ENCODE data around the gene IQSEC1. TPM values are rescaled to one million over a fixed set of nuclear protein-coding genes. Genes with fewer than 3 reads are reported as not detected.

The IQSEC1 gene
- total and polyA plus RNA-seq, 2 donors = 9.4 to 21.9 TPM

GRCh38 chr3:12986521-12986920 lies 86.7 kb downstream of the IQSEC1 start:
- Histone ChIP-seq H3K4me1 (ENCODE audit: control insufficient read depth in 2 of 2, insufficient read depth in 2 of 2, low read length in 2 of 2) (peaks cover 24 to 35% of the 10 kb centered on the region in 2 donors), H3K36me3 (ENCODE audit: control insufficient read depth in 2 of 2, insufficient read depth in 2 of 2, low read length in 1 of 2) (no peaks in the 10 kb centered on the region), H3K9me3 (ENCODE audit: control insufficient read depth in 2 of 2, insufficient read depth in 1 of 2, low read length in 1 of 2) (peaks cover 0 to 3% of the 10 kb centered on the region in 2 donors), H3K27me3 (ENCODE audit: control insufficient read depth in 2 of 2, insufficient read depth in 1 of 2, low read length in 1 of 2) (peaks cover 0 to 3% of the 10 kb centered on the region in 2 donors), H3K4me3 (ENCODE audit: low read length in 2 of 2) (no peak overlapping the region), H3K27ac (ENCODE audit: low read depth in 1 of 2, low read length in 1 of 2) (no peak overlapping the region)
- WGBS = 98% methylated on average over 11 of the region's 11 CpGs
- DNase-seq (ENCODE audit: low read depth in 6 of 9, low spot score in 9 of 9) = no peak

- Histone ChIP-seq H3K27ac (ENCODE audit: low read depth in 1 of 2, low read length in 1 of 2) (no peak overlapping the region), H3K4me3 (ENCODE audit: low read length in 2 of 2) (no peak overlapping the region), H3K36me3 (ENCODE audit: control insufficient read depth in 2 of 2, insufficient read depth in 2 of 2, low read length in 1 of 2) (no peaks in the 10 kb centered on the region), H3K9me3 (ENCODE audit: control insufficient read depth in 2 of 2, insufficient read depth in 1 of 2, low read length in 1 of 2) (peaks cover 0 to 3% of the 10 kb centered on the region in 2 donors), H3K27me3 (ENCODE audit: control insufficient read depth in 2 of 2, insufficient read depth in 1 of 2, low read length in 1 of 2) (no peaks in the 10 kb centered on the region), H3K4me1 (ENCODE audit: control insufficient read depth in 2 of 2, insufficient read depth in 2 of 2, low read length in 2 of 2) (peaks cover 24 to 38% of the 10 kb centered on the region in 2 donors)
- over 99% methylated on average over 8 of the region's 8 CpGs for WGBS
- no peak for DNase-seq (ENCODE audit: low read depth in 6 of 9, low spot score in 9 of 9)
Observed at GRCh38 chr3:12986031-12986430, 87.2 kb downstream of the IQSEC1 start.

GRCh38 chr3:12985148-12985547 lies 88.1 kb downstream of the IQSEC1 start:
- no peaks in the 10 kb centered on the region for H3K36me3 ChIP-seq (ENCODE audit: control insufficient read depth in 2 of 2, insufficient read depth in 2 of 2, low read length in 1 of 2)
- peaks cover 24 to 38% of the 10 kb centered on the region in 2 donors for H3K4me1 ChIP-seq (ENCODE audit: control insufficient read depth in 2 of 2, insufficient read depth in 2 of 2, low read length in 2 of 2)
- DNase-seq (ENCODE audit: low read depth in 6 of 9, low spot score in 9 of 9) = no peak
- H3K27me3 ChIP-seq (ENCODE audit: control insufficient read depth in 2 of 2, insufficient read depth in 1 of 2, low read length in 1 of 2) = no peaks in the 10 kb centered on the region
- H3K4me3 ChIP-seq (ENCODE audit: low read length in 2 of 2) = no peak overlapping the region
- no peak overlapping the region for H3K27ac ChIP-seq (ENCODE audit: low read depth in 1 of 2, low read length in 1 of 2)
- H3K9me3 ChIP-seq (ENCODE audit: control insufficient read depth in 2 of 2, insufficient read depth in 1 of 2, low read length in 1 of 2) = peaks cover 0 to 3% of the 10 kb centered on the region in 2 donors
- 98% methylated on average over 6 of the region's 6 CpGs for WGBS

DNA sequence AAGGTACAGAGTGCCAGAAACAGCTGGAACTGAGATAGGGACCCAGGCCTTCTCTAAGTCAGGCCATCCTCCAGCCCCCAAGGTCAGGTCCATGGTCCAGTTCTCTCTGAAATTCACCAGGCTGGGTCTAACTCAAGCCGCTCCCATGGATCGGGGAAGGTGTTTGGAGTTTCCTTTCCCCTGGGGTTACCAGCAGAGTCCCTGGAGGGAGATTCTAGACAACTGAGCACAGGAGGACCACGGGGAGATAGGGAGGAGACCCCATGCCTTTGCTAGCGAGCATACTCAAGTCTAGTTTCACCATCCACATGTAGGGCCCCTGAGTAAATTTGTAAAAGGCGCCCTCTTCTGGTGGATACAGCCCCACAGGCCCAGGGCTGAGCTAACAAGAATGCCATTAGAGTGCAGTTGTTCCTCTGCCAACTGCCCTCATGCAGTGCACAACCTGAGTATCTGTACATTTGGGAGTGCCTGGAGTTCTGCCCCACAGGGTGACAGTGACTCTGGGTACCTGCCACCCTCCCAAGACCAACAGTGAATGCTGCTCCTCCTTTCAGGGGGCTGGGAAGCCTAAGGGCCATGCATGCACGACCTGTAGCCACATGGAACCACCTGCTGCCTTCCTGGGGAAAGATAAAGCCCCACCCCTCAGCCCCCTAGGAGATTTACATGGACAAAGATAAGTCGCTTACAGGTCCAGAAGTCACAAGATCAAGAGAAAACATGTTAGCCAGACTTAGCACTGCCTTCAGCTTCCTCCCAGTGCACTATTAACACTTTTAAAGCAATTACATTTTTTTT lies 89.0 kb downstream of the IQSEC1 start:
- no peak overlapping the region for H3K4me3 ChIP-seq (ENCODE audit: low read length in 2 of 2)
- no peaks in the 10 kb centered on the region for H3K36me3 ChIP-seq (ENCODE audit: control insufficient read depth in 2 of 2, insufficient read depth in 2 of 2, low read length in 1 of 2)
- WGBS = 56% methylated on average over 7 of the region's 7 CpGs
- peaks cover 0 to 3% of the 10 kb centered on the region in 2 donors for H3K9me3 ChIP-seq (ENCODE audit: control insufficient read depth in 2 of 2, insufficient read depth in 1 of 2, low read length in 1 of 2)
- no peak overlapping the region for H3K27ac ChIP-seq (ENCODE audit: low read depth in 1 of 2, low read length in 1 of 2)
- DNase-seq (ENCODE audit: low read depth in 6 of 9, low spot score in 9 of 9) = peak in 7 of 9 donors; percentile 53 to 86 (median 69)
- peaks cover 24 to 38% of the 10 kb centered on the region in 2 donors for H3K4me1 ChIP-seq (ENCODE audit: control insufficient read depth in 2 of 2, insufficient read depth in 2 of 2, low read length in 2 of 2)
- no peaks in the 10 kb centered on the region for H3K27me3 ChIP-seq (ENCODE audit: control insufficient read depth in 2 of 2, insufficient read depth in 1 of 2, low read length in 1 of 2)

DNA sequence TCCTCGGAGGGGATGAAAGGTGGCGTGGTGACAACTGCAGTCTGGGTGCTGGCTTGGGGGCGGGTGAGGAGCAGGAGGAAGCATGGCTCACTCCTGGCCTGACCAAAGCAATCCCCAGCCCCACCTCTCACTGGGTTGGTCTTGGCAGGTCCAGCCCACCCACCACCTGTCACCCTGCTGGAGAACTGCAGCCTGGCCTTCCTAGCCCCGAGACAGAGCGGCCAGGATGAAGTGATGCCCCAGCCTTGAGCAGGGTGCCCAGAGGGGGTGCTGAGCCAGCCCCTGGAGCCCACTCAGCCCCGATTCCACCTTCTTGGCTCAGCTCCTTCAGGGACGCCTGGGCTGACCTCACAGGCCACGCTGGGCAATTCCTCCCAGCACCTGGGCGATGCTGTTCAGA lies 89.9 kb downstream of the IQSEC1 start:
- Histone ChIP-seq H3K27ac (ENCODE audit: low read depth in 1 of 2, low read length in 1 of 2) (no peak overlapping the region), H3K36me3 (ENCODE audit: control insufficient read depth in 2 of 2, insufficient read depth in 2 of 2, low read length in 1 of 2) (no peaks in the 10 kb centered on the region), H3K4me3 (ENCODE audit: low read length in 2 of 2) (no peak overlapping the region), H3K9me3 (ENCODE audit: control insufficient read depth in 2 of 2, insufficient read depth in 1 of 2, low read length in 1 of 2) (peaks cover 0 to 3% of the 10 kb centered on the region in 2 donors), H3K4me1 (ENCODE audit: control insufficient read depth in 2 of 2, insufficient read depth in 2 of 2, low read length in 2 of 2) (peaks cover 24 to 34% of the 10 kb centered on the region in 2 donors), H3K27me3 (ENCODE audit: control insufficient read depth in 2 of 2, insufficient read depth in 1 of 2, low read length in 1 of 2) (no peaks in the 10 kb centered on the region)
- WGBS = 64% methylated on average over 9 of the region's 9 CpGs
- DNase-seq (ENCODE audit: low read depth in 6 of 9, low spot score in 9 of 9) = no peak

GRCh38 chr3:12982619-12983101 lies 90.6 kb downstream of the IQSEC1 start:
- H3K36me3 ChIP-seq (ENCODE audit: control insufficient read depth in 2 of 2, insufficient read depth in 2 of 2, low read length in 1 of 2) = no peaks in the 10 kb centered on the region

DNA sequence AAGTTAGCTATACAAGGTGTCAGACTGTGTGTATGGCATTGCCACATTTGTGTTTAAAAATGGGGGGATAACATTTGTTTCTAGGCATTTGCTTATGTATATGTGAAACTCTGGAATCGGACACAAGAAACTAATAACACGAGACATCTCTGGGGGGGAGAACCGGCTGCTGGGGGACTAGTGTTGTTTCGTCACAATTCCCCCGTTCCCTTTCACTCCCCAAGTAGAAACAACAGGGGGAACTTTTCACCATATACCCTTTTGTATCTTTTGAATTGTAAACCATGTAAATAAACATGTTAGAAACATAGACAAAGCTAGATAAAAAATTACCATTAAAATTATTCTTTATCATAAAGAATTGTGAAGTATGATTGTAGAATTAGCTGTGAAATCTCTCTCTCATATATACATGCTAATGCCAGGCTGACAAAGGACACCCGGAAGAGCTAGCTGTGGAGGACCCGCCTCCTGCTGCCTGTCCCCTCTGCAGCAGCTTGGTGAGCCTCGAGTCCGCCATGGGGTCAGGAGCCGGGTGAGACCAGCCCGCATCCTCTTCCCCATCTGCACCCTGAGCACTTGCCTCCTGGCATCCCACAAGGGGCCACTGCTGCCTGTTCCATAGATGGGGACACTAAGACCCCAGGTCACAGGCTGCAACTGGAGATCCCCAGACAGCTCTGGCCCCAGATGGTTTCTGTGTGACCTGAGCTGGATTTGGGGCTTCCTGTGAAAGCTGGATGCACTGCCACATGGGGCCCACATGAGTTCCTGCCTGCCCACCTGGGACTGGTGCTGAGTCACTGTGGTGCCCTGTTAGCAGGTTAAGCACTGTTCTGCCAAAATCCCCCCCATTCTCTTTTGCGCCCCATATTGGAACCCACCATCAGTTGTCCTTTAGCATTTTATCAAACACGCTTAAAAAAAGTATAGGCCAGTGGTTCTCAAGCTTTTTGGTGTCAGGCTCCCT lies 91.6 kb downstream of the IQSEC1 start:
- peaks cover 24 to 34% of the 10 kb centered on the region in 2 donors for H3K4me1 ChIP-seq (ENCODE audit: control insufficient read depth in 2 of 2, insufficient read depth in 2 of 2, low read length in 2 of 2)

More at GRCh38 chr3:12982619-12983101, 90.6 kb downstream of the IQSEC1 start:
- H3K4me3 ChIP-seq (ENCODE audit: low read length in 2 of 2) = no peak overlapping the region
- H3K9me3 ChIP-seq (ENCODE audit: control insufficient read depth in 2 of 2, insufficient read depth in 1 of 2, low read length in 1 of 2) = peaks cover 0 to under 1% of the 10 kb centered on the region in 2 donors
- H3K27ac ChIP-seq (ENCODE audit: low read depth in 1 of 2, low read length in 1 of 2) = no peak overlapping the region
- peaks cover 24 to 34% of the 10 kb centered on the region in 2 donors for H3K4me1 ChIP-seq (ENCODE audit: control insufficient read depth in 2 of 2, insufficient read depth in 2 of 2, low read length in 2 of 2)
- H3K27me3 ChIP-seq (ENCODE audit: control insufficient read depth in 2 of 2, insufficient read depth in 1 of 2, low read length in 1 of 2) = no peaks in the 10 kb centered on the region
- no peak for DNase-seq (ENCODE audit: low read depth in 6 of 9, low spot score in 9 of 9)
- WGBS = 19% methylated on average over 5 of the region's 5 CpGs

DNA sequence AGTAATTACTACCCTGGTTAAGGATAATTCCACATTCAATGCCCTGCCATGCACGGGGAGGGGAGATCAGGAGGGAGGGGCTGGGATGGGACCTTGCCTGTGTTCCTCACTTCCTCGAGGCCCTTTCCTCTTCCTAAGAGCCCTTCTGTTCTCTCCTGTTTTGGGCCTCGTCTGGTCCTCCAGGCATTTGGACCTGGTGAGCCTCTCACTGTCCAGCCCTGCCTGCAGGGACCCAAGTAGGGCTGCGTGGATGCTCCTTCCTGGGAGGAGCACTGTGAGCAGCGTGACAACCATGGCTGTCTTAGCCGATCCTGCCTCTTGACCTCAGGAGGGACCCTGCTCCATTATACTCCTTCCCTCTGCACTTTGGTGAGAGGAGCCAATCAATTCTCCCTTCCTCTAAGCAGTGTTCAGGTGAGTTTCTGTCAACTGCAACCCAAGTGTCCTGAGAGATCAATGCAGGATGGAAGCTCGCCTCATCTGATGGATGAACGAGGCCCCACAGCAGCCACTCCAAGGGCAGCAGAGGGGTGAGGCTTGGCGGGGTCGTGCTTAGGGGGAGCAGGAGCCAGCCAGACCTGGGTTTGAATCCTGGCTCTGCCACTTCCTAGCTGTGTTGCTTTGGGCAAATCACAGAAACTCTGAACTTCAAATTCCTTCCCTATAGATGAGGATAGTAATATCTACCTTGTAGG lies 92.5 kb downstream of the IQSEC1 start:
- no peak for DNase-seq (ENCODE audit: low read depth in 6 of 9, low spot score in 9 of 9)
- Histone ChIP-seq H3K27ac (ENCODE audit: low read depth in 1 of 2, low read length in 1 of 2) (no peak overlapping the region), H3K4me3 (ENCODE audit: low read length in 2 of 2) (no peak overlapping the region), H3K9me3 (ENCODE audit: control insufficient read depth in 2 of 2, insufficient read depth in 1 of 2, low read length in 1 of 2) (no peaks in the 10 kb centered on the region), H3K36me3 (ENCODE audit: control insufficient read depth in 2 of 2, insufficient read depth in 2 of 2, low read length in 1 of 2) (no peaks in the 10 kb centered on the region), H3K4me1 (ENCODE audit: control insufficient read depth in 2 of 2, insufficient read depth in 2 of 2, low read length in 2 of 2) (peaks cover 24 to 34% of the 10 kb centered on the region in 2 donors), H3K27me3 (ENCODE audit: control insufficient read depth in 2 of 2, insufficient read depth in 1 of 2, low read length in 1 of 2) (no peaks in the 10 kb centered on the region)
- 97% methylated on average over 10 of the region's 10 CpGs for WGBS

More for the DNA sequence above, 91.6 kb downstream of the IQSEC1 start:
- H3K36me3 ChIP-seq (ENCODE audit: control insufficient read depth in 2 of 2, insufficient read depth in 2 of 2, low read length in 1 of 2) = no peaks in the 10 kb centered on the region
- no peak overlapping the region for H3K4me3 ChIP-seq (ENCODE audit: low read length in 2 of 2)
- DNase-seq (ENCODE audit: low read depth in 6 of 9, low spot score in 9 of 9) = peak in 1 of 9 donors; percentile 60
- H3K27me3 ChIP-seq (ENCODE audit: control insufficient read depth in 2 of 2, insufficient read depth in 1 of 2, low read length in 1 of 2) = no peaks in the 10 kb centered on the region
- H3K27ac ChIP-seq (ENCODE audit: low read depth in 1 of 2, low read length in 1 of 2) = no peak overlapping the region
- WGBS = 60% methylated on average over 13 of the region's 13 CpGs
- no peaks in the 10 kb centered on the region for H3K9me3 ChIP-seq (ENCODE audit: control insufficient read depth in 2 of 2, insufficient read depth in 1 of 2, low read length in 1 of 2)

Data from thymus (tissue), 11 donors.